Stimulated activated CD8-positive, alpha-beta memory T cell treated with anti-CD3 and anti-CD28 coated beads, Interleukin-15, amount 100 ng/mL, for 24 hours (primary cell): ENCODE results near the gene SRP68.
"Not testable (repeated sequence)": the region's sequence is repeated elsewhere in the genome, so short reads cannot be mapped to it uniquely, and the experiment has no call there.

Source experiments
- DNase-seq: peaks from one replicate; pipeline ENCODE4 v3.0.0-alpha.2; 2020; ENCODE audit warnings: low read depth

SRP68 gene

GRCh38 chr17:76076765-76077583, 4.7 kb upstream of the SRP68 start:
- no peak for DNase-seq

DNA sequence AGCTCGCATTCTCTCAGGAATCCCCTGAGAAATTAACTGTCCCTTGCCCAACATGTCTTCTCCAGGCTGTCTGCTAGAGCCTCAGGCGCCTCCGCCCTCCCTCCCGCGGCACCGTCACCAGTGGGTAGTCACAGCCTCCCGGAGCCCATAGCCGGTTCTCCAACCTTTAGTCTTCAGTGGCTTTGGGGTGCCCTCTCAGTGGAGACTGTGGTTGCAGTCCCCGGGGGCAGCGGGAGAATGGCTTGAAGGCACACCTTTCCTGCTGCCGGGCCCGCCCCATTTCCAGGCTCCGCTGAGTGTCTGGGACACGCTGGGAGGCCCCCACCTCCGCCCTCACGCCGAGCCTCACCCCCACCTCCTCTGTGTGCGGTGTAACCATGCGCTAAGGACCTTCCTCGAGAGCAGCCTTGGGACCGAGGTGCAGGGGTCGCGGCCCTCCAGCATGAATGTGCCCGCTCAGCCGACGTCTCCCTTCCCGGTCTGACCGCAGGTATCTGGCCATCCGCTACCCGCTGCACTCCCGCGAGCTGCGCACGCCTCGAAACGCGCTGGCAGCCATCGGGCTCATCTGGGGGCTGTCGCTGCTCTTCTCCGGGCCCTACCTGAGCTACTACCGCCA, 3.9 kb upstream of the SRP68 start:
- DNase-seq, result no peak

DNA sequence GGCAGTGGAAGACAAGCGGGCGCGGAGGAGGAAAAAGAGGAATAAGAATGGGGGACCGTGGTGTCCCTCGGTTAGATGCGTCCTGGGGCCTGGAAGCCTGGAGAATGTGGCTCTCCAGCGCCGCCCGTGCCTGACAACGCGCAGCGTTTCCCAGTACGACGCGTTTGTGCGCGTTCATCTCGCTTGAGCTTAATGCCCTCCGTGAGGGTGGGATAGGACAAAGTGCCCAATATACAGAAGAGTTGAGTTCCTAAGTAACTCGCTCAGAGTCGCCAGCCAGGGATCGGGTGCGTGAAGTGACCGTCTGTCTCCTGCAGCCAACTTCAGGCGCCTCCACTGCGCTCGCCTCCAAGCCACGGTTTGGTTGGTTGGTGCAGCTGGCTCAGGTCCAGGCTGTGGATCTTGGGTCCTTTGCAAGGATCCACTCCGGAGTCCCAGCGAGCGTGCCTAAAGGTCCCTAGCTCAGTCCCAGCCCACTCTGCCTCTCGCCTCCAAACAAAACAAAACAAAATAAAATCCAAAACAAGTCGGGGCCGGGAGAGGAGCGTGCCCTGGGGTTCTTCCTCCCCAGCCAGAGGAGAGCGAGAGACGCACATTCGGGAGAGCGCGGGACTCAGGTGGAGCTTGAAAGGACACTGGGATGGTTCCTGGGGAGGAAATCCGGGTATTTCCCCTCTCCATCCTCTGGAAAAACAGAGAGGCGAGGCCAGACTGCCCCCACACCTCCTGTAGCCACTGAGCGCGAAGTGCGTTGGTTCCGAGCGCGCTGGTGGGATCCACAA, 3.2 kb upstream of the SRP68 start:
- no peak for DNase-seq

GRCh38 chr17:76074390-76075363, 2.4 kb upstream of the SRP68 start, which contains the start of gene GALR2:
GALR2 (plus strand) TSS chr17:76074781; CDS start chr17:76074884, 103 bp downstream.
- no peak for DNase-seq

- DNase-seq, result no peak
These were observed 678 bp downstream of the SRP68 start for GRCh38 chr17:76071531-76072147.

DNA sequence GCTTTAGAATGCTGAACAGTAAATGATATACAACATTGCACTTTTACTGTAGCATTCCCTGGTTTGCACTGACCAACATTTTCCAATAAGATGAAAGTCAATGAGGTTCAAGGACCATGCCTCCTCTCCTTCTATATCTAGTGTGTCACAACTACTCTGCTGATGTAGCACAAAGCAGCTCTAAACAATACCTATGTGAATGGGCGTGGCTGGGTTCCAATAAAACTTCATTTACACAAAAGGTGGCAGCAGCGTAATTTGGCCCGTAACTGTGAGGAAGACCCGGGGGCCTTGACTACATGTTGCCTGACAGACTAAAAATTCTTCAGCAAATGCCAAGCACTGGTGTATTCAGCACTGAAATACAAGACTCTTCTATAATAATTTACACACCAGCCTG, 6.5 kb downstream of the SRP68 start:
- no peak for DNase-seq

DNA sequence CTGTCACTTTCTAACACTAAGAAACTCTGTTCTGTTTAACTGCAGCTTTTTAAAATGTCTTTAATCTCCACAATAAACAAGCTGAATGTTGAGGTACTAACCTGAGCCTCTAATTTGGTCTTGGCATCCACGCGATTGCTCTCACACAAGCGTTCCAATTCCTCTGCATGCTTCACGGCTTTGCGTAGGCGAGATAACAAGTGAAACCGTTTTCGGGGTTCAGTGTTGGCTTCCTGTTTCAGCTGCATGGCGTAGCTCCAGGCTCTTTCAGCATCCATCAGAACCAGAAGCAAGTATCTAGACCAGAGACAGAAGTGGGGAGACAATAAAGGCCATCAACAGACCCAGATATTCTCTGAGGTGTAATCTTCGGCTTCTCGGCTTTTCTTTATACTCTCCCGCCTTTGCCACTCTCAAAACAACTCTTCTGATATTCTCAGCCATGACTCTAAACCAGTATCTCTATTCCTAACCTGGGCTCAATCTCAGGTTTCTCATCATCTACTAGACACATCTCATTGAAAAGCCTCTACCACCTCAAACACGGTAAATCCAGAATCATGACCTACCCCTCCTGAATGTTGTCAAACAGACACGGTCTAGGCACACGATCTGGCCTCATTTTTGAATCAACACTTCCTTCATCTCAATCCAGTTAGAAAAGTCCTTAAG, 8.3 kb downstream of the SRP68 start:
- DNase-seq, result no peak

- not testable (repeated sequence) for DNase-seq
These were observed 14.1 kb downstream of the SRP68 start for GRCh38 chr17:76058264-76058663.

- no peak for DNase-seq
These were observed 15.4 kb downstream of the SRP68 start for GRCh38 chr17:76056882-76057281.

DNA sequence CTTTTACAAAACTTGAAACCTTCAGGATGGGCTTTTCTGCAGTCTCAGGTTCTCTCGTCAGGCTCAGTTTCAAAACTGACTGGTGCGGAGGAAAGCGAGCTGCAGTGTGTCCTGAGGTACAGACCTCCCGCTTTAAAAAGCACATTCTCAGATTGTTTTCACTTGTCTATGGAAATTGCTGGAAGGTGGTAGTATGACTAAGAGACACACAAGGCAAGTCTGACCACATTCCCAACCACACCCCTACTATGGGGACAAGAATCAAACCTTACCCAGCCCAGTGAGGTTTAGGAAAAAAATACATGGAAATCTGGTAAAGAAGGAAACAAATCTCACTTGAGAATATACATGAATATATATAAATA, 18.2 kb downstream of the SRP68 start:
- no peak for DNase-seq

DNA sequence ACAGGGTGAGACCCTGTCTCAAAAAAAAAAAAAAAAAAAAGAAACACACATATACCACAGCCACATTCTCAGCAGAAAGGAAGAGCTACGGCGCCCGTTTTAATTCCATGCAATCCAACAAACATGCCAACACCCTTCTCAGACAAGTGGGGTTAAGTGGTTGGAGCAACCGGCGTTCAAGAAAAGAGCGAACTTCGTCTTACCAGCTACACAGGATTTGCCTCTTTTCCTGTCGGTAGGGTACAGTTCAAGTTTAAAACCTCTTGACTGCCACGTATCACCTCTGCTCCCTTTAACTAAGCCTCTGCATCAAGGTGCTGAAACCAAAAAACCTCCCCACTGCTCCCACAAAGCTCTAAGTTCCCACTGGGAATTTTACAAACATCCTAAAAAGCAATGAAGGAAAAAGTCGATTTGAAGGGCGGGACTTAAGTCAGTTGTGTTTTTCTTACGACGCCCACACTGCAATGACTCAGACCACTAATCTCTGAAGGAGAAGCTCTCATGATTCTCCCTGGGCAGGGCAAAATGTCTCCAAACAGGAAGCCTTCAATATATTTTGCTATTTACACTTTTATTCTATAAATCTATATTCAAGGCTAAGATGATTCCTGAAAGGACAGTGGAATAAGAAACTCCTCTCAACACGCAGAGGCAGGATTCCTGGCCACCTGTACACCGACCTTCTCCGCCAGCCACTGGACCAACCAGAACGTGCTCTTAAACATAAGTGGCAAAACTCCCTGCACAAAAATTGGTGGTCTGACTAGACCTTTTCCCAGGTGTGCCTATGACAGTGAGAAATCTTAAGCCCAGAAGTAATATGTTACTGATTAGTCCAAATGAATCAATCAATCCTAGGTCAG, 18.8 kb downstream of the SRP68 start:
- no peak for DNase-seq

GRCh38 chr17:76051561-76051960, 20.8 kb downstream of the SRP68 start:
- DNase-seq, result no peak

DNA sequence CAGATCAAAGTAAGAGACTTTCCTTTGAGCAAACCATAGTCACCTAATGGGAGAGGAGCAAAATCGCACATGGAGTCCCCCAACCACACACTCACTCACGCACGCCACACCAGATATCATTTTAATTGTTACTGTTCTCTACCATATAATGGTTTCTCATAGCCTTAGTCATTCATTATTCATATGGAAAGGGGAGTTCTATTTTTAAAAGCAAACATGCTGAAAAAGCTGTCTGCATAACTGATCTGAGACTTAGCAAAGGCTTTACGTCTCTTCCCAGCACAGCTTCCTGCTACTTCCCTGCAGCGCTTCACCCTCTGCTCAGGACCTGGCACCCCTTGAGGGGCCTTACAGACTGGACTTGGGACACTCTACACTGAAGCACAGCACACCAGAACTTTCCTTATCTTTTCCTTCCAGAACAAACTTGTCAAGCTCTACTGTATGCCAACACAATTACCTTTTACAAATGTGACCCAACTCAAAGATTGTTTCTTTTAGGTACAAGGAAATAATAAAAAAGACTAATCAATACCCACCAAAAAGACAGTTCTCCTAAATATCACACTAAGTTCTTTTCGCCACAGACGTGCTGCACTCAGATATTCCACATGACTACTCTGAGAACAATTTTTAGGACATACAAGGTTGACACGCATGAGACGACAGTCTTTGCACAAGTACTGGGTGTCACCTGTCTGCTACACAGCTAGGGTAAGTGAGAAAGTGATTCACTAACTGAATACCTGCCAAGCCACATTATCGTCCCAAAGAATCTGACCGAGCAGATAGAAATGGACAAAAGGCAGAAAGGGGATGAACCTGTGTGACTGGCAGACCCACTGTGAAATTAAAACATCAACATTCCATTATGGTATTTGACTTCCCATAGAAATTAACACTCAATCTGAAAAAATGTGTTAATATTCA, 21.5 kb downstream of the SRP68 start:
- no peak for DNase-seq

- no peak for DNase-seq
These were observed 22.3 kb downstream of the SRP68 start for GRCh38 chr17:76049836-76050537.

- no peak for DNase-seq
These were observed 23.1 kb downstream of the SRP68 start for GRCh38 chr17:76049239-76049638.

DNA sequence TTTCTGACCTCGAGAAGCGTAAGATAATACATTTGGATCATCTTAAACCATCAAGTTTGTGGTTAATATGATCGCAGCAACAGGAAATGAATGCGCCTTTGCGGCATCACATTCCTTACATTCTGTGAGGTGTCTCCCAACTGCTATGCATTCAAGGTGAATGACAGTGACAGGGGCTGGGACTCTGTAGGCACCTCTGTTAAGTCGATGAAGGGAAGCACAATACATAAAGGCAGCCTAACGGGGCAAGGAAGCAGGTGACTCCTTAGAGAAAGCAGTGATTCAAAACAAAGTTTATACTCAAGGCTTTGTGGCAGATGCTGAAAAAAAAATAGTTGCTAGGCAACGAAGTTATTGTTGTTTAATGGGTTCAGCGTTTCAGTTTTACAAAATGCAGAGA, 23.6 kb downstream of the SRP68 start:
- no peak for DNase-seq

DNA sequence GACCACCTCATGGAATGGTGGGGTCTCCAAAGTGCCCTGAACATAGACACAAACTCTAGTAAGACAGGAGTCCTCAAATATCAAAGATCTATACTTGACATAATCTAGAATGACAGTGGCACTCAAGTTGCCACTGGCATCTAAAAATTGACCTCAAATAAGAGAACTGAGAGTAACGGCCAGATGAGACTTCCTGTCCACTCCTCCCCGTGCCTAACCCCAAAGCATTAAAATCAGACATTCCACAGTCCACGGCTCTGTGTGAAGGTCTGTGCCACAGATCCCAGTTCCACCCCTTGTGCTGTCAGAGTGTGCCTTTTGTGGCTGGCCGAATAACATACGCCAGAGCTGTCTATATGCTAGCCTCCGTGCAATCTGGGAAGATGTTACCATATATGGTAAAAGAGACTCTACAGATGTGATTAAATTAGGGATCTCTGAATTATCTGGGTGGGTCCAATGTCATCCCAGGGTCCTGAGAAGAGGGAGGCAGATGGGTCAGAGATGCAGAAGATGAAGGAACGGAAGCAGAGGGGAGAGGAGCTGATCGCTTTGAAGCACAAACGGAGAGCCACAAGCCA, 24.2 kb downstream of the SRP68 start:
- DNase-seq, result no peak

GRCh38 chr17:76046064-76046463, 26.3 kb downstream of the SRP68 start:
- DNase-seq, result no peak
